OCI-LY7 (cell line): ENCODE results near the gene FAM13A. TPM values are rescaled to one million over a fixed set of nuclear protein-coding genes. Genes with fewer than 3 reads are reported as not detected.

Experiments used
- BruUV-seq: library from RNA; stranded (reverse); fragments of 400-500 nt; replicated peaks from 2 replicates; lab custom pipeline; 2021; lab: Mats Ljungman, UMichigan
- CTCF ChIA-PET: fragments of 300-600 bp; sonication (Branson Sonifier 250); formaldehyde crosslinking; loops from one replicate; lab custom pipeline; 2022; ENCODE audit warnings: antibody characterized with exemption; ENCODE audit not compliant: unreplicated experiment; lab: Charles Lee
- POLR2A ChIA-PET: fragments of 300-600 bp; sonication (Branson Sonifier 250); formaldehyde crosslinking; loops from one replicate; lab custom pipeline; 2022; ENCODE audit warnings: antibody characterized with exemption; lab: Charles Lee
- DNase-seq: peaks from one replicate; pipeline ENCODE4 v3.0.0-alpha.2; 2015; ENCODE audit warnings: low spot score
- H2AFZ ChIP-seq: fragments of 200-600 bp; sonication (generic), shearing (Covaris generic); 2 replicates; pipeline ENCODE4 v1.6.1; 2014; ENCODE audit warnings: mild to moderate bottlenecking, antibody characterized with exemption, low read length, moderate library complexity
- H3K27ac ChIP-seq: fragments of 200-600 bp; sonication (generic); 2 replicates; pipeline ENCODE4 v1.5.1; 2014; ENCODE audit warnings: mixed run types, low read depth, mild to moderate bottlenecking, moderate library complexity, low read length, inconsistent platforms; ENCODE audit not compliant: poor library complexity, severe bottlenecking
- H3K36me3 ChIP-seq: fragments of 200-600 bp; sonication (generic); 2 replicates; pipeline ENCODE4 v1.6.1; 2014; ENCODE audit warnings: mild to moderate bottlenecking, antibody characterized with exemption, low read length, moderate library complexity, mixed read lengths; ENCODE audit not compliant: insufficient read depth
- H3K4me1 ChIP-seq: fragments of 200-600 bp; sonication (generic); 2 replicates; pipeline ENCODE4 v1.5.1; 2014; ENCODE audit warnings: mild to moderate bottlenecking, low read length; ENCODE audit not compliant: insufficient read depth, poor library complexity, severe bottlenecking
- H3K4me2 ChIP-seq: fragments of 200-600 bp; sonication (generic); 2 replicates; pipeline ENCODE4 v1.6.1; 2014; ENCODE audit warnings: mild to moderate bottlenecking, low read length
- H3K4me3 ChIP-seq: fragments of 200-600 bp; sonication (generic); 2 replicates; pipeline ENCODE4 v1.5.1; 2014; ENCODE audit warnings: mild to moderate bottlenecking, low read depth, low read length; ENCODE audit not compliant: poor library complexity, severe bottlenecking
- H3K79me2 ChIP-seq: fragments of 200-600 bp; sonication (generic); 2 replicates; pipeline ENCODE4 v1.6.1; 2016; ENCODE audit warnings: low read depth, mild to moderate bottlenecking, low read length, moderate library complexity, mixed read lengths; ENCODE audit not compliant: insufficient read depth
- H3K9me2 ChIP-seq: fragments of 200-600 bp; sonication (generic); 2 replicates; pipeline ENCODE4 v1.6.1; 2016; ENCODE audit warnings: mild to moderate bottlenecking, low read length, mixed read lengths; ENCODE audit not compliant: insufficient read depth
- H3K9me3 ChIP-seq: fragments of 200-600 bp; sonication (generic); 2 replicates; pipeline ENCODE4 v1.6.1; 2014; ENCODE audit warnings: mild to moderate bottlenecking, mixed run types, low read length, mixed read lengths
- H4K20me1 ChIP-seq: fragments of 200-600 bp; sonication (generic); 2 replicates; pipeline ENCODE4 v1.6.1; 2014; ENCODE audit warnings: mild to moderate bottlenecking, antibody characterized with exemption, low read length, moderate library complexity, mixed read lengths; ENCODE audit not compliant: insufficient read depth
- CTCF ChIP-seq: fragments of 200-600 bp; sonication (generic); conservative IDR thresholded peaks from 2 replicates; pipeline ENCODE4 v1.5.1; 2014; ENCODE audit warnings: mild to moderate bottlenecking, antibody characterized with exemption, low read length, moderate library complexity, mixed read lengths
- EZH2phosphoT487 ChIP-seq: fragments of 200-600 bp; sonication (generic); IDR thresholded peaks from 2 replicates; pipeline ENCODE4 v1.6.1; 2018; ENCODE audit warnings: low read depth, borderline replicate concordance, mild to moderate bottlenecking, mixed run types, antibody characterized with exemption, low read length, moderate library complexity, mixed read lengths
- intact Hi-C: fragments of 100-400 bp; cut with micrococcal nuclease; formaldehyde crosslinking; loops from one replicate; pipeline ENCODE4 v1.10.0; 2022; ENCODE audit not compliant: unreplicated experiment
- total RNA-seq, 2 experiments: library from RNA; depleted of rRNA in 1 of 2; stranded (reverse); fragments of >200 nt in 1 of 2; shearing (Covaris generic) in 1 of 2; gene quantifications; 2 replicates each; pipeline ENCODE4 v1.2.3, GENCODE V29; 2014 to 2022

FAM13A gene
- total RNA-seq, 2 experiments from 2014 or later = not detected

GRCh38 chr4:88822034-88822789 is 234.8 kb downstream of the FAM13A start:
- Histone ChIP-seq H4K20me1 (no peaks in the 10 kb centered on the region), H3K4me3 (no peak overlapping the region), H2AFZ (no peak overlapping the region), H3K4me2 (no peak overlapping the region), H3K4me1 (no peaks in the 10 kb centered on the region), H3K36me3 (no peaks in the 10 kb centered on the region), H3K9me2 (no peaks in the 10 kb centered on the region), H3K9me3 (no peaks in the 10 kb centered on the region), H3K79me2 (no peaks in the 10 kb centered on the region), H3K27ac (no peak overlapping the region)
- DNase-seq = no peak
- no TSS peak for BruUV-seq
- intact Hi-C loops = no loop called here
- POLR2A ChIA-PET = no interaction called here
- CTCF ChIA-PET = no interaction called here
- TF ChIP-seq EZH2phosphoT487 (no peak), CTCF (no peak)

DNA sequence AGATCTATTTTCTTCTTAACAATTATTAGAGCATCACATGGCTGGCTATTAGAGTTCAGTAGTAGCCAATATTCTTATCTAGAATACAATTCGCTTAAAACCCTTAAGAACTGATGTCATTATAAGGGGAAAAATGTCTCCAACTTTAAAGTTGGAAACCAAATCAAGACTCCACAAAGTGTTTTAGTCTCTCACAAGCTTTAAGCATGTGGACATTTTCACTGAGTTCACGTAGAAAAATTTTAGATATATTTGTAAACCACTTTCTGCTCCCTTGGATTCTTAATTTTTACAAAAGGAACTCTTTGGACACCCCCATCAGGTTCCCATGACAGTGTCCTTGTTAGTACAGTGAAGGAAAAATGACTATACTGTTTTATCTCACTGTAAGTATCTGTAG is 235.5 kb downstream of the FAM13A start:
- Histone ChIP-seq H3K79me2 (no peaks in the 10 kb centered on the region), H3K9me2 (no peaks in the 10 kb centered on the region), H4K20me1 (no peaks in the 10 kb centered on the region), H3K4me3 (no peak overlapping the region), H3K27ac (no peak overlapping the region), H3K9me3 (no peaks in the 10 kb centered on the region), H3K4me2 (no peak overlapping the region), H3K4me1 (no peaks in the 10 kb centered on the region), H2AFZ (no peak overlapping the region), H3K36me3 (no peaks in the 10 kb centered on the region)
- DNase-seq = no peak
- intact Hi-C loops = no loop called here
- ChIA-PET CTCF (no interaction called here), POLR2A (no interaction called here)
- BruUV-seq = no TSS peak
- TF ChIP-seq CTCF (no peak), EZH2phosphoT487 (no peak)

DNA sequence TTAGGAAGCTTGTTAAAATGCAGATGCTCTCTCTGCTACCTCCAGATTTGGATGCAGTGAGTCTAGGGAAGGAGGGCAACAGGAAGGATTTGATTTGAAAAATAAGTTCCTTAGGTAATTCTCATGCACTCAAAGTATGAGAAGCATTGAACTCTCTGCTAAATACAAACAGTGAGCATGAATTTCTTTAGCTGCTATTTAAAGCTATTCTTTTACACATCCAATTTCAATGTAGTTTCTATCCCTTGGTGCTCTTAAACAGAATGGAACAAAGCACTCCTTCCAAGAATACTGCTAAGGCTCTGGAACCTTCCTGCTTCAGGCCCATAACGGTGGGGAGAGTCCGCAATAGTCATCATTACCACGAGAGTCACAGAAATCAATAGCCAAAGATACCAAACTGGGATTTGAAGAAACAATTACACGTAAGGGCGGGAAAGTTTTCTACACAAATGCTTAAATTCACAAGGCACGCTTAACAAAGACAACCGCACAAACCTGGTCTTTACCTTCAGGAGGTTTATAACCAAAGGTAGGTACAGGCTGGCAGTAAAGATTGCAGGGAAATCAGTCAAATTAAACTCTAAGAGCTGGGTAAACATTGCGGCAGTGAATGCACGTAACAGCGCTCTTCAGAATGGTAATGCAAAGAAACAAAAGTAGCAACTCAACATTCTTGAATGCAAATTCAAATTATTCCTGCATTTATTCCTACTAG is 236.1 kb downstream of the FAM13A start:
- DNase-seq = no peak
- BruUV-seq = no TSS peak
- intact Hi-C loops = no loop called here
- no peaks in the 10 kb centered on the region for H3K79me2 ChIP-seq
- H3K4me3 ChIP-seq = no peak overlapping the region
- H4K20me1 ChIP-seq = no peaks in the 10 kb centered on the region
- CTCF ChIA-PET = no interaction called here
- H2AFZ ChIP-seq = no peak overlapping the region
- H3K4me1 ChIP-seq = no peaks in the 10 kb centered on the region
- H3K4me2 ChIP-seq = no peak overlapping the region
- no peaks in the 10 kb centered on the region for H3K36me3 ChIP-seq
- H3K27ac ChIP-seq = no peak overlapping the region
- POLR2A ChIA-PET = interaction anchor here (0.6 kb wide), 1 partner anchor 515 kb away, joined by 3 read pairs; no protein-coding TSS in a partner anchor
- H3K9me3 ChIP-seq = no peaks in the 10 kb centered on the region
- no peaks in the 10 kb centered on the region for H3K9me2 ChIP-seq
- no peak for TF ChIP-seq CTCF
- TF ChIP-seq EZH2phosphoT487 = no peak
